H9 (cell line): ENCODE measurements around the gene AMACR. TPM values are rescaled to one million over a fixed set of nuclear protein-coding genes. Genes with fewer than 3 reads are reported as not detected.

Experiments
- DNase-seq: peaks from one replicate; pipeline ENCODE4 v3.0.0-alpha.2; 2017
- H2AFZ ChIP-seq: one replicate; pipeline ENCODE4 v1.6.1; 2013; ENCODE audit warnings: mild to moderate bottlenecking, low read length, control low read depth, moderate library complexity
- H2AK5ac ChIP-seq: 2 replicates; pipeline ENCODE4 v1.6.1; 2013; ENCODE audit warnings: low read length, control low read depth, mixed read lengths; ENCODE audit not compliant: insufficient read length
- H2BK120ac ChIP-seq: one replicate; pipeline ENCODE4 v1.6.1; 2013; ENCODE audit warnings: low read depth, mild to moderate bottlenecking, low read length, control low read depth, inconsistent platforms; ENCODE audit not compliant: poor library complexity, severe bottlenecking
- H2BK12ac ChIP-seq: 2 replicates; pipeline ENCODE4 v1.6.1; 2013; ENCODE audit warnings: low read length, control low read depth, mixed read lengths, low read depth; ENCODE audit not compliant: insufficient read length
- H2BK15ac ChIP-seq: 2 replicates; pipeline ENCODE4 v1.6.1; 2013; ENCODE audit warnings: low read depth, low read length, control low read depth
- H2BK20ac ChIP-seq: one replicate; pipeline ENCODE4 v1.6.1; 2013; ENCODE audit warnings: low read depth, mild to moderate bottlenecking, low read length, control low read depth, inconsistent platforms; ENCODE audit not compliant: poor library complexity, severe bottlenecking
- H2BK5ac ChIP-seq: 2 replicates; pipeline ENCODE4 v1.6.1; 2013; ENCODE audit warnings: low read length, control low read depth, mixed read lengths; ENCODE audit not compliant: insufficient read length
- H3K14ac ChIP-seq: 2 replicates; pipeline ENCODE4 v1.6.1; 2013; ENCODE audit warnings: low read length, control low read depth; ENCODE audit not compliant: insufficient read depth
- H3K18ac ChIP-seq: 2 replicates; pipeline ENCODE4 v1.6.1; 2013; ENCODE audit warnings: low read depth, mild to moderate bottlenecking, mixed read lengths, low read length, control low read depth; ENCODE audit not compliant: insufficient read length
- H3K23ac ChIP-seq: 2 replicates; pipeline ENCODE4 v1.6.1; 2013; ENCODE audit warnings: low read length, control low read depth, mixed read lengths, low read depth; ENCODE audit not compliant: insufficient read length
- H3K23me2 ChIP-seq: 2 replicates; pipeline ENCODE4 v1.6.1; 2013; ENCODE audit warnings: low read depth, mild to moderate bottlenecking, mixed read lengths, low read length, control low read depth; ENCODE audit not compliant: insufficient read length, poor library complexity, severe bottlenecking
- H3K27ac ChIP-seq: 2 replicates; pipeline ENCODE4 v1.5.1; 2013; ENCODE audit warnings: low read length, control low read depth, mixed read lengths, low read depth; ENCODE audit not compliant: insufficient read length
- H3K27me3 ChIP-seq: 2 replicates; pipeline ENCODE4 v1.6.1; 2013; ENCODE audit warnings: low read length, control low read depth, inconsistent platforms; ENCODE audit not compliant: insufficient read depth
- H3K4ac ChIP-seq: 2 replicates; pipeline ENCODE4 v1.6.1; 2013; ENCODE audit warnings: low read depth, mild to moderate bottlenecking, control low read depth, inconsistent platforms, low read length, moderate library complexity
- H3K4me1 ChIP-seq: 2 replicates; pipeline ENCODE4 v1.6.1; 2013; ENCODE audit warnings: low read length, control low read depth, inconsistent platforms; ENCODE audit not compliant: insufficient read depth
- H3K4me2 ChIP-seq: 2 replicates; pipeline ENCODE4 v1.6.1; 2013; ENCODE audit warnings: low read length, control low read depth, mixed read lengths; ENCODE audit not compliant: insufficient read length, insufficient read depth
- H3K56ac ChIP-seq: 2 replicates; pipeline ENCODE4 v1.6.1; 2013; ENCODE audit warnings: low read depth, mild to moderate bottlenecking, mixed read lengths, low read length, control low read depth; ENCODE audit not compliant: insufficient read length
- H3K79me1 ChIP-seq: 2 replicates; pipeline ENCODE4 v1.6.1; 2013; ENCODE audit warnings: low read depth, mild to moderate bottlenecking, moderate library complexity, low read length, control low read depth, inconsistent platforms; ENCODE audit not compliant: insufficient read depth, poor library complexity, severe bottlenecking
- H3K79me2 ChIP-seq: 2 replicates; pipeline ENCODE4 v1.6.1; 2013; ENCODE audit warnings: low read length, control low read depth, inconsistent platforms; ENCODE audit not compliant: insufficient read depth
- H3K9ac ChIP-seq: 2 replicates; pipeline ENCODE4 v1.6.1; 2013; ENCODE audit warnings: low read length, control low read depth, mixed read lengths; ENCODE audit not compliant: insufficient read length; ENCODE audit errors: extremely low read depth
- H3K9me3 ChIP-seq: one replicate; pipeline ENCODE4 v1.6.1; 2013; ENCODE audit warnings: low read depth, low read length, inconsistent platforms; ENCODE audit not compliant: control insufficient read depth
- H3T11ph ChIP-seq: one replicate; pipeline ENCODE4 v1.6.1; 2013; ENCODE audit warnings: mild to moderate bottlenecking, low read length, control low read depth, inconsistent platforms
- H4K20me1 ChIP-seq: one replicate; pipeline ENCODE4 v1.6.1; 2013; ENCODE audit not compliant: control insufficient read depth, insufficient read length, insufficient read depth
- H4K5ac ChIP-seq: 2 replicates; pipeline ENCODE4 v1.6.1; 2013; ENCODE audit warnings: low read depth, mild to moderate bottlenecking, mixed read lengths, low read length, control low read depth; ENCODE audit not compliant: insufficient read length
- H4K8ac ChIP-seq: replicated peaks from 2 replicates; pipeline ENCODE4 v1.6.1; 2013; ENCODE audit warnings: low read length, control low read depth, mixed read lengths, low read depth; ENCODE audit not compliant: insufficient read length
- H4K91ac ChIP-seq: 2 replicates; pipeline ENCODE4 v1.6.1; 2013; ENCODE audit warnings: low read depth, mild to moderate bottlenecking, moderate library complexity, mixed read lengths, low read length, control low read depth; ENCODE audit not compliant: insufficient read length
- H3K27ac Mint-ChIP-seq, 3 experiments: 2 replicates in 2 of 3; 3 replicates in 1 of 3; pipeline ENCODE4 v1.8.0; 2020 to 2021; ENCODE audit warnings: mixed read lengths in 3 of 3, mild to moderate bottlenecking in 1 of 3, moderate library complexity in 1 of 3
- H3K27me3 Mint-ChIP-seq: 2 replicates; pipeline ENCODE4 v1.8.0; 2021; ENCODE audit warnings: low read depth, mild to moderate bottlenecking, moderate library complexity, mixed read lengths
- H3K36me3 Mint-ChIP-seq, 3 experiments: 2 replicates in 2 of 3; 3 replicates in 1 of 3; pipeline ENCODE4 v1.8.0; 2020 to 2021; ENCODE audit warnings: low read depth in 3 of 3, mixed read lengths in 3 of 3; ENCODE audit not compliant: insufficient read depth in 1 of 3
- H3K4me1 Mint-ChIP-seq, 2 experiments: 2 replicates each; pipeline ENCODE4 v1.8.0; 2020; ENCODE audit warnings: mixed read lengths in 2 of 2
- H3K4me3 Mint-ChIP-seq, 2 experiments: 2 replicates in 1 of 2; 3 replicates in 1 of 2; pipeline ENCODE4 v1.8.0; 2020 to 2021; ENCODE audit warnings: mild to moderate bottlenecking in 2 of 2, mixed read lengths in 2 of 2, moderate library complexity in 1 of 2
- H3K9me3 Mint-ChIP-seq, 2 experiments: 2 replicates in 1 of 2; 3 replicates in 1 of 2; pipeline ENCODE4 v1.8.0; 2020; ENCODE audit warnings: mild to moderate bottlenecking in 2 of 2, mixed read lengths in 2 of 2, moderate library complexity in 1 of 2
- CTCF ChIP-seq: fragments of 200-600 bp; sonication (generic); conservative IDR thresholded peaks from 3 replicates; pipeline ENCODE4 v1.8.0; 2021; ENCODE audit warnings: antibody characterized with exemption, mild to moderate bottlenecking
- WGBS: extraction: QIAGEN DNeasy Blood & Tissue Kit; methylation state at CpG from one replicate; pipeline ENCODE4 v1.1.7; 2013; ENCODE audit warnings: missing lambda C conversion rate, low lambda C conversion rate, mixed read lengths; ENCODE audit not compliant: insufficient read length; ENCODE audit errors: extremely low coverage; 5-methylcytosine and 5-hydroxymethylcytosine counted together
- total RNA-seq: library from RNA; stranded (reverse); gene quantifications from 2 replicates; pipeline ENCODE4 v1.2.1, GENCODE V29; 2021

The AMACR gene
- total RNA-seq, 1 experiment from 2014 or later = 9.7 TPM

- no peak for TF ChIP-seq CTCF
- Histone ChIP-seq H2BK20ac (no peak overlapping the region), H2BK12ac (no peak overlapping the region), H4K8ac (no peak overlapping the region), H3K4me1 (no peaks in the 10 kb centered on the region), H2BK5ac (no peak overlapping the region), H2AK5ac (no peak overlapping the region), H4K5ac (no peak overlapping the region), H2BK15ac (no peak overlapping the region), H3K23ac (no peak overlapping the region), H2AFZ (no peak overlapping the region), H2BK120ac (no peak overlapping the region), H3K79me2 (no peaks in the 10 kb centered on the region), H3K4me2 (no peak overlapping the region), H3K79me1 (no peaks in the 10 kb centered on the region), H3K9me3 (no peaks in the 10 kb centered on the region), H3K23me2 (peaks cover 3% of the 10 kb centered on the region), H3K27ac (no peak overlapping the region), H3K14ac (no peak overlapping the region), H3T11ph (no peak overlapping the region), H3K18ac (no peak overlapping the region), H4K91ac (no peak overlapping the region), H3K9ac (no peak overlapping the region), H3K4ac (no peak overlapping the region), H3K27me3 (no peaks in the 10 kb centered on the region), H3K56ac (no peak overlapping the region), H4K20me1 (no peaks in the 10 kb centered on the region)
- no peaks in the 10 kb centered on the region for H3K27me3 Mint-ChIP-seq
- H3K4me3 Mint-ChIP-seq = no peak overlapping the region
- no CpG with 5 or more reads among the region's 4 CpGs for WGBS
- H3K36me3 Mint-ChIP-seq = peaks cover 0 to 27% (median 9%) of the 10 kb centered on the region in 3 experiments; a peak in 6 of 7 replicates
- DNase-seq = no peak
- no peaks in the 10 kb centered on the region; a peak in 1 of 5 replicates for H3K9me3 Mint-ChIP-seq
- peaks cover 26 to 35% of the 10 kb centered on the region in 2 experiments for H3K4me1 Mint-ChIP-seq
- H3K27ac Mint-ChIP-seq = no peak overlapping the region
Observed at GRCh38 chr5:34005211-34005610, 2.6 kb downstream of the AMACR start.
